Fibroblast of pulmonary artery (primary cell): ENCODE data around the gene POU2F1.

Source experiments
- DNase-seq: peaks from one replicate; pipeline ENCODE4 v3.0.0-alpha.2; 2010; ENCODE audit warnings: low read depth
- H3K4me3 ChIP-seq: replicated peaks from 2 replicates; pipeline ENCODE4 v1.5.1; 2011; ENCODE audit warnings: low read depth, mild to moderate bottlenecking, control low read depth, low read length, moderate library complexity
- TF ChIP-seq, protein P1 (sequence below): IDR thresholded peaks from 2 replicates; pipeline ENCODE4 v1.5.1; 2011; ENCODE audit warnings: mild to moderate bottlenecking, control low read depth, low read length, inconsistent platforms; ENCODE audit errors: missing control alignments

The POU2F1 gene

DNA sequence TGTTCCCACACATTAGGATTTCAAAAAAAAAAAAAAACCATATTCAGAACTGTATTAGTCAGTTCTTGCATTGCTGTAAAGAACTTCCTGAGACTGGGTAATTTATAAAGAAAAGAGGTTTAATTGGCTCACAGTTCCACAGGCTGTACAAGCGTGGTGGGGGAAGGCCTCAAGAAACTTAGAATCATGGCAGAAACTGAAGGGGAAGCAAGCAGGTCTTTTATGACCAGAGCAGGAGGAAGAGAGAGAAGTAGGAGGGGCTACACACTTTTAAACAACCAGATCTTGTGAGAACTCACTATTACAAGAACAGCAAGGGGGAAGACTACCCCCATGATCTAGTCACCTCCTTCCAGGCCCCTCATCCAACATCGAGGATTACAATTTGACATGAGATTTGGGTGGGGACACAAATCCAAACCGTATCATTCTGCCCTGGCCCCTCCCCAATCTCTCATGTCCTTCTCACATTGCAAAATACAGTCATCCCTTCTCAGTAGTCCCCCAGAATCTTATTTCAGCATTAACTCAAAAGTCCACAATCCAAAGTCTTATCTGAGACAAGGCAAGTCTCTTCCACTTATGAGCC, 51.8 kb downstream of the POU2F1 start:
- TF ChIP-seq, protein P1, sequence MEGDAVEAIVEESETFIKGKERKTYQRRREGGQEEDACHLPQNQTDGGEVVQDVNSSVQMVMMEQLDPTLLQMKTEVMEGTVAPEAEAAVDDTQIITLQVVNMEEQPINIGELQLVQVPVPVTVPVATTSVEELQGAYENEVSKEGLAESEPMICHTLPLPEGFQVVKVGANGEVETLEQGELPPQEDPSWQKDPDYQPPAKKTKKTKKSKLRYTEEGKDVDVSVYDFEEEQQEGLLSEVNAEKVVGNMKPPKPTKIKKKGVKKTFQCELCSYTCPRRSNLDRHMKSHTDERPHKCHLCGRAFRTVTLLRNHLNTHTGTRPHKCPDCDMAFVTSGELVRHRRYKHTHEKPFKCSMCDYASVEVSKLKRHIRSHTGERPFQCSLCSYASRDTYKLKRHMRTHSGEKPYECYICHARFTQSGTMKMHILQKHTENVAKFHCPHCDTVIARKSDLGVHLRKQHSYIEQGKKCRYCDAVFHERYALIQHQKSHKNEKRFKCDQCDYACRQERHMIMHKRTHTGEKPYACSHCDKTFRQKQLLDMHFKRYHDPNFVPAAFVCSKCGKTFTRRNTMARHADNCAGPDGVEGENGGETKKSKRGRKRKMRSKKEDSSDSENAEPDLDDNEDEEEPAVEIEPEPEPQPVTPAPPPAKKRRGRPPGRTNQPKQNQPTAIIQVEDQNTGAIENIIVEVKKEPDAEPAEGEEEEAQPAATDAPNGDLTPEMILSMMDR = no peak
- H3K4me3 ChIP-seq = no peak overlapping the region
- no peak for DNase-seq

DNA sequence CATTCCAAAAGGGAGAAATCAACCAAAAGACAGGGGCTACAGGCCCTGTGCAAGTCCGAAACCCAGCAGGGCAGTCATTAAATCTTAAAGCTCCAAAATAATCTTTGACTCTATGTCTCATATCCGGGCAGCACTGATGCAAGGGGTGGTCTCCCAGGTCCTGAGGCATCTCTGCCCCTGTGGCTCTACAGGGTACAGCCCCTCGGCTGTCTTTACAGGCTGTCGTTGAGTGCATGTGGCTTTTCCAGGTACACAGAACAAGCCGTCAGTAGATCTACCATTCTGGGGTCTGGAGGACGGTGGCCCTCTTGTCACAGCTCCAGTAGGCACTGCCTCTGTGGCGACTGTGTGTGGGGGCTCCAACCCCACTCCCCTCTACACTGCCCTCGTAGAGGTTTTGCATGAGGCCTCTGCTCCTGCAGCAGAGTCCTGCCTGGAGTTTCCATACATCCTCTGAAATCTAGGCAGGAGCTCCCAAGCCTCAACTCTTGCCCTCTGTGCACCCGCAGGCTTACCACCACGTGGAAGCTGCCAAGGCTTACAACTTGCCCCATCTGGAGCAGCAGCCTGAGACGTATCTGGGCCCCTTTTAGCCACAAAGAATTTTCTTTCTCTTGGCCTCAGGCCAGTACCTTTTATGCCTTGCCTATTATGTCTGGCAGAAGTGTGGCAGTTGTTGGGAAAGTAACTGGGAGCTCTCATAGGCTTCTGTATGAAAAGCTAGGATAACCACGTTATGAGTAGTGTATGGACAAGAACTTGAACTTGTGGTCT, 52.5 kb downstream of the POU2F1 start:
- peak; percentile 76 for DNase-seq
- TF ChIP-seq, protein P1 = no peak
- H3K4me3 ChIP-seq = no peak overlapping the region

DNA sequence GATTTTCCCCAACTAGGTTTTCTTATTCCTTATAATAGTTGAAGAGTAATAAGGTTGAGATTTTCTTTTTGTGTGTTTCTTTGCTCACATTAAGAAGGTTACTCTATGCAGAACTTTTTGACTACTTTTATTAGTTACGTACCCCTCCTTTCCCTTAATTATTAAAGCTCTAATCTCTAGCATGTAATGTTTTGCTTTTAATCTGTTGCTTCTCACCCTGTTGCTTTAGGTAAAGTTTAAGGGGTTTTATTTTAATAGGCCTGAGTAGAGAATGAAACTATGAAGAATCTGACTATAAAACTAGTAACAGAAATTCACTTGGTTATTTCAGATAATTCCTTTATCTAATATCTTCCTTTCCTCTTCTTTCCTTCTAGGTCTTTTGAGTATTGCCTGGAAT, 53.4 kb downstream of the POU2F1 start:
- TF ChIP-seq, protein P1 = no peak
- no peak overlapping the region for H3K4me3 ChIP-seq
- DNase-seq = no peak

DNA sequence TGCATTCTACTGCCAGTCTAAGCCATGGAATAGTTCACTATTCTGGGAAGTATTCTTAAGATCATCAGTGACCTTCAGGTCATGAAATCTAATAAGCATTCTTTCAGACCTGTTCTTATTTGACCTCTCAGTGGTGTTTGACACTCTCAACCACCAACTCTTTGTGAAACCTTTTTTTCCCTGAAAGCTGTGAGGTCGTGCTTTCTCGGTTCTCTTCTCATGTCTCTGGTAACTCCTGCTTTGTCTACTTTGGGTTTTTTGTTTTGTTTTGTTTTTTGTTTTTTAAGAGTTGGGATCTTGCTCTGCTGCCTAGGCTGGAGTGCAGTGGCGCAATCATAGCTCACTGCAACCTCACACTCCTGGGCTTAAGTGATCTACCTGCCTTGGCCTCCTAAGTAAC, 56.3 kb downstream of the POU2F1 start:
- no peak for DNase-seq
- TF ChIP-seq, protein P1 = no peak
- no peak overlapping the region for H3K4me3 ChIP-seq

DNA sequence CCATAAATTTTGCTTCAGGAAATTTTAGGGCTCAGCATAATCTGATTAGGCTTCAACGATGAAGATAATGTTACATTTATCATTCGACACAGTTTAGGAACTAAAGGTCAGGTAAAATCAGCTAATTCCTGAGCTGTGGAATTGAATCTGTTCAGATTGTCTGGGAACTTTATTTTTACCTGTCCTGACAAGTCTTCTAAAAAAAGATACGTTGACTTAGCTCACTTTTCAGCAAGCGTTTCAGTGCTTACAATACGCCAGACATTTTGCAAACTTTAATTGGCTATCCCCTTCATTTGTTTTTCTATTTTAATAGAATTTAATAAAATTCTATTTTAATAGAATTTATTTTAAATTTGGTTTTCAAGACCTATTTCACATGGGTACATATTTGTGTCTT, 57.8 kb downstream of the POU2F1 start:
- DNase-seq = no peak
- TF ChIP-seq, protein P1 = no peak
- no peak overlapping the region for H3K4me3 ChIP-seq

DNA sequence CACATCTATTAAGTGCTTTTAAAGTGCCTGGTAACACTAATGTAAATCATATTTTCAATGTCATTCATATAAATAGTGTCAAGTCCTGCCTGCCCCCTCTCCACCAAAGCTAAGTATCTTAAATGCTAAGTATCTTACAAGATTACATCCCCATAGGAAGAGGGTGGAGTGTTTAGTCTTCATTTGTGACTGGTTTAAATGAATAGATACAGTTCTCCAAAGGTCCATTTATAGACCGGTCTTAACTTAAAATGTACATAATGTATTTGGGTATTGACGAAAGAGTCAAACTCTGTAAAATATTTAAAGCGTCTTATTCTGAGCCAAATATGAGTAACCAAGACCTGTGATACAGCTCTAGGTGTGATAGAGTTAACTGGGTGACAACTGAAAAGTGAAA, 60.2 kb downstream of the POU2F1 start:
- DNase-seq = no peak
- TF ChIP-seq, protein P1 = no peak
- H3K4me3 ChIP-seq = no peak overlapping the region

DNA sequence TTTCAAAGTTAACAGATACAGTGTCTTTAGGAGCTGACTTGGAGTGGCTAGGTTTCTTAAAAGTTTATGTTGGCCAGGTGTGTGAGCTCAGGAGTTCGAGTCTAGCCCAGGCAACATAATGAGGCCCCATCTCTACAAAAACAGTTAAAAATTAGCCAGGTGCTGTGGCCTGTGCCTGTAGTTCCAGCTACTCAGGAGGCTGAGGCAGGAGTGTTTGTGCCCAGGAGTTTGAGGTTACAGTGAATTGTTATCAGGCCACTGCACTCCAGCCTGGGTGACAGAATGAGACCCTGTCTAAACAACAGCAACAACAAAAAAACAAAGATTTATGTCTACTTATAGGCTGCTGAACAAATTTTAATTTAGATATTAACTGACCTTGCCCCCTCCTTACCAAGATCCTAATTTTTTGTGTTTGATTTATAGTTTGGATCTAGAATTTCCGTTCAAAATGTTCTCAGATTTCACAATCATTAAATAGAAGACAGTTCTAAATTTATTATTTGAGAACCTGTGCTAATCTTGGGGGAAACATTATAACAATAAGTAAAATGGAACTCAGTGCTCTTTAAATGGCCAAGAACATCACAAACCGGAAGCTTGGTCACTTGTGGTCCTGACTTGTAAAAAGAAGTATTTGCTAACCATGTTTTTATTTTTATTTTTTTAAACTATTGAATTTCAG, 67.8 kb downstream of the POU2F1 start:
- H3K4me3 ChIP-seq = no peak overlapping the region
- DNase-seq = no peak
- TF ChIP-seq, protein P1 = no peak
